DMS 273 (cell line): ENCODE measurements around the gene SKAP2.
A peak's percentile ranks its signal among the peaks of the same experiment; 100 is the strongest.

Experiments
- DNase-seq: peaks from one replicate; lab custom pipeline; 2025; ENCODE audit not compliant: unreplicated experiment; lab: John Stamatoyannopoulos, UW

Gene SKAP2

GRCh38 chr7:26642416-26642815, 222.0 kb downstream of the SKAP2 start:
- no peak for DNase-seq

- DNase-seq, result no peak
Observed at GRCh38 chr7:26639695-26640094, 224.7 kb downstream of the SKAP2 start.

GRCh38 chr7:26639111-26639510, 225.3 kb downstream of the SKAP2 start:
- no peak for DNase-seq

- DNase-seq, result no peak
Observed at GRCh38 chr7:26638140-26638539, 226.2 kb downstream of the SKAP2 start.

DNA sequence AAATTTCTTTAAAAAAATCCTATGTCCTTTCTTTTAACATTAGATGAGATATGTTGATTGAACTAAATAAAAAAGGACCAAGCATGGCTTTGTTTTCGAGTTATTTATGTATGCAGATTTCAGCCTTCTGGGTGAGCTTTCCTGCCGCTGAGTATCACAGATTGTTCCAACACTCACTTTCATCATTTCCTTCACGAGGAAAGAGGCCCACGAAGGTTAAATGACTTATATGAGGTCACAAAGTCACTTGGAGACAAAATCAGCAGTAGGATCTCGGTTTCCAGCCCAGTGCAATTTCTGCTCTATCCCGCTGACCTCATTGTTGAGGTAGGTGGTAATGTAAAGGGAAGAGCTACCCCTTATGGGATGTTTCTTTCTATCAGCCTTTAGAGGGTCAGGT, 226.8 kb downstream of the SKAP2 start:
- no peak for DNase-seq

DNA sequence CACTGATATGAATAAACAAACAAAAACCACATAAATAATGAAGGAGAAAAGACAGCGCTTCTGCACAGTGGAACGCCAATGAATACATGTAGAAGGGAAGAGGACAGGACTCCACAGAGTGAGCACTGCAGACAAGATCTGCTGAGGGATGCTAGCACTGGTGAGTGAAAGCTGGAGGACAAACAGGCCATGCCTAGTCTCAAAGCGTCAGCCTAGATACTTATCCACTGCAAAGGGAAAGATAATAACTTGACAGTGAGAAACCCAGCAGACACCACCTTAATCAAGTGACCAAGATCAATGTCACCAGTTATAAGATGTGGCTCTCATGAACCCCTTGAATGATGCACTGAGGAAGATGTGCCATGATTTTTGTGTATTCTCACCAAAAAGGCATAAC, 227.6 kb downstream of the SKAP2 start:
- no peak for DNase-seq

DNA sequence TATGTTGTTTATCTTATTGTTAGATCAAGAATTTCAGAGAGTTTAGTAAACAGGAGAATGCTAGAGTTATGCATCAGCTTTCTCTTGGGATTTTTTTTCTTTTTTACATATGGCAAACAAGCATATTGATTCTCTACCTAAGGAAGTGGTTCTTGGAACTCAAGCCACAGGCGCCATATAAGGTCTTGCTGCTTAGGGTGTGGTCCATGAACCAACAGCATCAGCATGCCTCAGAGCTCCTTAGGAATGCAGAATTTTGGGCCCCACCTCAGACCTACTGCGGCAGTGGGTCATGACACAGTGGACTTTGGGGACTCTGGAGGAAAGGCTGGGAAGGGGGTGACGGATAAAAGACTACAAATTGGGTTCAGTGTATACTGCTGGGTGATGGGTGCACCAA, 230.8 kb downstream of the SKAP2 start:
- no peak for DNase-seq

GRCh38 chr7:26631601-26632000, 232.8 kb downstream of the SKAP2 start:
- no peak for DNase-seq

GRCh38 chr7:26630941-26631580, 233.3 kb downstream of the SKAP2 start:
- no peak for DNase-seq

DNA sequence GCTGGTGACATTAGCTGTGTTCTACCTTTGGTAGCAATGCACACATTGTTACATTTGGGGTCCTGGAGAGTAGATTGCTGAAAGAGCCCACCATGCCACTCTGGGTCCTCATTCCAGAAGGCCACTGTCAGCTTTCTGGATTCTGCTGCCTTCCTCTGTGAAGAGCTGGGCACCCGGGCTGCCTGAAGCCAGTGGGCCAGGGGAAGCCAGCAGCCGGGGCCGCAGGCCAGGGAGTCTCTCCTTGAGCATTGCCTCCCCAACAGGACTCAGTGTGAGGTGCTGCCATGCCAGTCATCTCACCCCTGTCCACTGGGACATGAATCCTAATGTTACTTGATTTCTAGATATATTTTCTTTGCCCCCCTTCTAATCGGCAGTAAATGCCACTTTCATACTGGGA, 234.0 kb downstream of the SKAP2 start:
- DNase-seq, result no peak

DNA sequence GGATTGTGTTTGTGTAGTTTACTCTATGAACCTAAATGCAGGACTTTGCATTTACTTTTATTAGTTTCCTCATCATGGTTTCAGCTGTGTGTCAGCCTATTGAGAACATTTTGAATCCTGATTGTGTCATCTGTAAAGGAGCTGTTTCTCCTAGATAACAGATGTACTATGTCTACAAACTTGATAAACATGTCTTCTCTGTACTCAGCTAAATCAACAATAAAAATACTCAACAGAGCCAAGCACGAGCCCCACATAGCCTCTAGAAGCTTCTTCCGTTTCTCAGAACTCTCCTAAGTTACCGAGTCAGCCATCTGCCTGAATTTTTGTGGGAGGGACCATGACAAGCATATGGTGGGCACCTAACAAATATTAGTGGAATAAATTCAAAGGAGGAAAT, 234.7 kb downstream of the SKAP2 start:
- DNase-seq, result no peak

DNA sequence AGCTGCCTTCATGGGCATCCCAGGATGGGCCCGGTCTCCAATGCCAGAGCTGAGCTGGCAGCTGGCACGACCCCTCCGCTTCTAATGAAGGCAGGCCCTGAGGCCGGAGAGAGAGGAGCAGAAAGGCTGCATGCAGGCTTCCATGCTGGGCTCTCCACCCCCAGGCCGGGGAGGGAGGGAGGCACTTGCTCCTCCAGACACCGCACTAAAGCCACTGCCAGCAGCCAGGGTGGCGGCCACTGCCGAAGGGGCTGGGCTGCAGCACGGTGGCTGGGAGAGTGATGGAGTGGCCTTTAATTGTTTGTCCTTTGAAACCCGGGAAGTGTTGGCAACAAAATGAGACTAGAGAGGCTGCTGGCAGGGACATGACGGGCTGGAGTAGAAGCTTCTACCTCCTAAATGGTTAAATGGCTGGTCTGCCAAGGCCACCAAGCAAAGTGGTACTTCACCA, 236.5 kb downstream of the SKAP2 start:
- DNase-seq, result no peak

DNA sequence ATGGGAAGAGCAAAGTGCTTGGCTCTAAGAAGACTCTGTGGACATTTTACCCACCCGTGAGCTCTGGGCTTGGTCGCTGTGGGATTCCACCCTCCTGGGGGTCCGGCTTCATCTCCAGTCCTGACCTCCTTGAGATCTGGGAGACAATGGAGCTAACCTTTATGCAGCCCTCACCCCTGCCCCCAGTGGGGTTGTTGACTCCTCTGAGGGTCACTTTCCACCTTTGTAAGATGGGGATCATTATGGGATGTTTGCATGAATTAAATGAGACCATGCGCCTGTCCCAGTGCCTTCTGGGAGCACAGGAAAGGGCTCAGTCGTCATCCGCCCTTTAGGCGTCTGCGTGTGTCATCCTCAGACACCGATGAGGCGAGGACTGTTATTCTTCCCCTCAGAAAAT, 237.2 kb downstream of the SKAP2 start:
- DNase-seq, result no peak

DNA sequence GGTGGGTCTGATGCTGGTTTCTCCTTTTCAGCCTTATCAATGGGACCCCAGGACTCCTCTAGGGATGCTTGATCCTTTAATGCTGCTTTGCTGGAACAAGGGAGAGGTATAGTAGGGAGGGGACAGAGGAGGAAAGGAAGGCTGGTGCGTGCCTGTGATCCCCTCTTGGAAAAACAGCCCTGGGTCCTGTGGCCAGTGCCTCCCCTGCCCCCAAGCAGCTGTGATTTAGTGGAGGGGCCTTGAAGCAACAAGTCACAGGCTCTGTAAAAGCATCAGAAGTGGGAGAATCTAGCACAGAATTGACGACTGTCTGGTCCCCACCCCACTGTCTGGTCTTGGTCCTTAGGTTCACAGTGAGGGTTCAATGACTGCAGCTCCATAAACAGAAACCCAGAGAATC, 237.7 kb downstream of the SKAP2 start:
- DNase-seq, result no peak

GRCh38 chr7:26626156-26626555, 238.2 kb downstream of the SKAP2 start:
- DNase-seq, result no peak

- DNase-seq, result no peak
Observed at GRCh38 chr7:26625286-26625685, 239.1 kb downstream of the SKAP2 start.

GRCh38 chr7:26624839-26625238, 239.6 kb downstream of the SKAP2 start:
- no peak for DNase-seq

- DNase-seq, result no peak
Observed at GRCh38 chr7:26624431-26624830, 240.0 kb downstream of the SKAP2 start.

- DNase-seq, result peak; percentile 41
Observed at GRCh38 chr7:26620352-26620751, 244.0 kb downstream of the SKAP2 start.

- no peak for DNase-seq
Observed at GRCh38 chr7:26619348-26619984, 244.9 kb downstream of the SKAP2 start.

DNA sequence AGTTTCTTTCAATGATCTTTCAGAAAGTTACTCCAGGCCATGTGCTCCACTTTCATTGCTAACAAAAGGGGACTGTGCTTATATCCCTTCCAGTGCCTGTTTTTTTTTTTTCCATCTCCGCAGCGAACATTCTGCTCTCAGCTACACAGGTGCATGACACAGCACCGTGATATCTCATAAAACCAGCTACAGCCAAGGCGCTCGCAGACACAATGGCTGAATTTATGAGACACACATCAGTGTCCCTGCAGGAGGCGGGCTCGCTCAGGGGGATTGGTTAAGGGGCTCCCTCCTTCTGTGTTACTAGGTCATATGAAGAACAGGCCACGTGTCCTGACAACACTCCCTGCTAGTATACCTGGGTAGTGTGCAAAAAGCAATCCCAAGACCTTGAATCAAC, 245.5 kb downstream of the SKAP2 start:
- DNase-seq, result no peak

GRCh38 chr7:26618449-26618848, 245.9 kb downstream of the SKAP2 start:
- DNase-seq, result no peak
